Measurements from ENCODE around the gene E2F1.

The E2F1 gene

DNA sequence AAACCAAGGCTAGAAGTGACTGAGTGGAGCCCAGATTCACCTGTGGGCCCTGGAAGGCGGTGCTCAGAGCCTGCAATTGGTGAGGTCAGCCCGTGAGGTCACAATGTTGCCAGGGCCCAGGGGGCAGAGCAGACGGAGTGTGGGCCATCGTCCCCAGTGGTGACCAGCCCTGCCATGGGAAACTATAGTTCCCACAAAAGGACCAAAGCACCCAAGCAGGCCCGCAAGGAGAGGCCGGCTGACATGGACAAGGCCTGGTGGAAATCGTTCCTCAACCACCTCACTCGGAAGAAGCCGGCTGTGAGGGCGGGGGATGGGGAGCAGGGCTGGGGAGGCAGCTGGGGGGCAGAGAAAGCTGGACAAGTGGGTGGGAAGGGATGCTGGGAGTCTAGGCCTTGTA lies 24.0 kb downstream of the E2F1 start, which contains the start of gene C20orf144:
Gene C20orf144 (plus strand): TSS at position 156 of the 400 bp plus-strand sequence. CDS start 19 bp downstream, at position 175.
- Histone ChIP-seq H3K27me3 (ENCODE audit: insufficient read depth, poor library complexity, severe bottlenecking) (no peaks in the 10 kb centered on the region), H3K27ac (replicated peaks) (no peak within 1 kb of the TSS), H3K4me3 (replicated peaks; ENCODE audit: insufficient read depth, low read length) (peak within 1 kb of the TSS; percentile 74)
- TF ChIP-seq GABPA (IDR thresholded peaks at IDR 0.05; ENCODE audit: low read depth) (no peak), POLR2AphosphoS5 (IDR thresholded peaks at IDR 0.05; ENCODE audit: low read depth) (no peak), REST (IDR thresholded peaks at IDR 0.05; ENCODE audit: insufficient replicate concordance, low read depth) (no peak), CTCF (IDR thresholded peaks at IDR 0.05; ENCODE audit: insufficient read depth, low read length) (no peak), SPI1 (IDR thresholded peaks at IDR 0.05; ENCODE audit: borderline replicate concordance, low read depth) (no peak)
- DNase-seq (ENCODE audit: low read depth in 1 of 2, low spot score in 1 of 2) = no peak

- no peaks in the 10 kb centered on the region for H3K27me3 ChIP-seq (ENCODE audit: insufficient read depth, poor library complexity, severe bottlenecking)
- no peak for DNase-seq (ENCODE audit: low read depth in 1 of 2, low spot score in 1 of 2)
- no peak overlapping the region for H3K4me3 ChIP-seq (replicated peaks; ENCODE audit: insufficient read depth, low read length)
- no peak for TF ChIP-seq CTCF (IDR thresholded peaks at IDR 0.05; ENCODE audit: insufficient read depth, low read length)
- no peak for TF ChIP-seq POLR2AphosphoS5 (IDR thresholded peaks at IDR 0.05; ENCODE audit: low read depth)
- TF ChIP-seq GABPA (IDR thresholded peaks at IDR 0.05; ENCODE audit: low read depth) = no peak
- TF ChIP-seq SPI1 (IDR thresholded peaks at IDR 0.05; ENCODE audit: borderline replicate concordance, low read depth) = no peak
- TF ChIP-seq REST (IDR thresholded peaks at IDR 0.05; ENCODE audit: insufficient replicate concordance, low read depth) = no peak
- H3K27ac ChIP-seq (replicated peaks) = no peak overlapping the region
Observed at GRCh38 chr20:33660685-33661058, 25.5 kb downstream of the E2F1 start.

GRCh38 chr20:33660035-33660684 lies 26.0 kb downstream of the E2F1 start:
- H3K4me3 ChIP-seq (replicated peaks; ENCODE audit: insufficient read depth, low read length) = no peak overlapping the region
- TF ChIP-seq GABPA (IDR thresholded peaks at IDR 0.05; ENCODE audit: low read depth) (no peak), POLR2AphosphoS5 (IDR thresholded peaks at IDR 0.05; ENCODE audit: low read depth) (no peak), CTCF (IDR thresholded peaks at IDR 0.05; ENCODE audit: insufficient read depth, low read length) (no peak), SPI1 (IDR thresholded peaks at IDR 0.05; ENCODE audit: borderline replicate concordance, low read depth) (no peak), REST (IDR thresholded peaks at IDR 0.05; ENCODE audit: insufficient replicate concordance, low read depth) (no peak)
- H3K27ac ChIP-seq (replicated peaks) = no peak overlapping the region
- DNase-seq (ENCODE audit: low read depth in 1 of 2, low spot score in 1 of 2) = no peak
- no peaks in the 10 kb centered on the region for H3K27me3 ChIP-seq (ENCODE audit: insufficient read depth, poor library complexity, severe bottlenecking)

All from HL-60 (cell line).